Measurements from ENCODE around the gene DGKE.

The DGKE gene

GRCh38 chr17:56910509-56911235 lies 76.7 kb downstream of the DGKE start:
- H3K27ac ChIP-seq (ENCODE audit: extremely low read depth, low read depth, low read length), result no peak overlapping the region
- H3K36me3 ChIP-seq (ENCODE audit: control insufficient read depth in 2 of 2, insufficient read depth in 1 of 2, low read length in 2 of 2), result peaks cover 12 to 51% of the 10 kb centered on the region in 2 experiments; a peak in 2 of 3 replicates
- ChIA-PET CTCF (interaction anchor here (1.0 to 1.3 kb wide), 2 partner anchors 19 to 91 kb away, joined by 5 to 9 read pairs; no protein-coding TSS in a partner anchor), POLR2A (interaction anchor here (1.1 to 1.4 kb wide), 2 partner anchors 9 to 11 kb away, joined by 3 read pairs; no protein-coding TSS in a partner anchor)
- peaks cover 4% of the 10 kb centered on the region for H3K4me1 ChIP-seq (ENCODE audit: control insufficient read depth, insufficient read depth, low read length)
- H3K9me3 ChIP-seq (ENCODE audit: control insufficient read depth, insufficient read depth, low read depth, low read length), result no peaks in the 10 kb centered on the region
- TF ChIP-seq ZNF132 (tag by site-specific recombination; IDR thresholded peaks at IDR 0.05; ENCODE audit: borderline replicate concordance) (no peak), ZNF18 (tag by site-specific recombination; IDR thresholded peaks at IDR 0.05) (no peak), ZNF121 (tag by site-specific recombination; IDR thresholded peaks at IDR 0.05) (peak; percentile 69)
- H3K4me3 ChIP-seq (ENCODE audit: low read depth, low read length), result no peak overlapping the region

GRCh38 chr17:56912105-56912999 lies 78.4 kb downstream of the DGKE start:
- ChIA-PET POLR2A (interaction anchor here (1.4 to 1.9 kb wide), 5 partner anchors 10 to 93 kb away, joined by 3 to 13 read pairs (median 7); partner anchors contain the start of gene SCPEP1), CTCF (interaction anchor here (0.6 kb wide), 1 partner anchor 29 kb away, joined by 3 read pairs; no protein-coding TSS in a partner anchor)
- TF ChIP-seq ZNF18 (tag by site-specific recombination; IDR thresholded peaks at IDR 0.05), result no peak
- TF ChIP-seq INSM2 (tag by site-specific recombination; IDR thresholded peaks at IDR 0.05), result no peak
- no peak for TF ChIP-seq ZNF311 (tag by site-specific recombination; IDR thresholded peaks at IDR 0.05; ENCODE audit: borderline replicate concordance)
- no peak for TF ChIP-seq ZNF184 (tag by site-specific recombination; IDR thresholded peaks at IDR 0.05)
- 0 out of 2 replicates have a peak, but pooled peaks have one; percentile 10 for TF ChIP-seq ZNF394 (tag by site-specific recombination; IDR thresholded peaks at IDR 0.05; ENCODE audit: borderline replicate concordance)
- TF ChIP-seq, protein P1, sequence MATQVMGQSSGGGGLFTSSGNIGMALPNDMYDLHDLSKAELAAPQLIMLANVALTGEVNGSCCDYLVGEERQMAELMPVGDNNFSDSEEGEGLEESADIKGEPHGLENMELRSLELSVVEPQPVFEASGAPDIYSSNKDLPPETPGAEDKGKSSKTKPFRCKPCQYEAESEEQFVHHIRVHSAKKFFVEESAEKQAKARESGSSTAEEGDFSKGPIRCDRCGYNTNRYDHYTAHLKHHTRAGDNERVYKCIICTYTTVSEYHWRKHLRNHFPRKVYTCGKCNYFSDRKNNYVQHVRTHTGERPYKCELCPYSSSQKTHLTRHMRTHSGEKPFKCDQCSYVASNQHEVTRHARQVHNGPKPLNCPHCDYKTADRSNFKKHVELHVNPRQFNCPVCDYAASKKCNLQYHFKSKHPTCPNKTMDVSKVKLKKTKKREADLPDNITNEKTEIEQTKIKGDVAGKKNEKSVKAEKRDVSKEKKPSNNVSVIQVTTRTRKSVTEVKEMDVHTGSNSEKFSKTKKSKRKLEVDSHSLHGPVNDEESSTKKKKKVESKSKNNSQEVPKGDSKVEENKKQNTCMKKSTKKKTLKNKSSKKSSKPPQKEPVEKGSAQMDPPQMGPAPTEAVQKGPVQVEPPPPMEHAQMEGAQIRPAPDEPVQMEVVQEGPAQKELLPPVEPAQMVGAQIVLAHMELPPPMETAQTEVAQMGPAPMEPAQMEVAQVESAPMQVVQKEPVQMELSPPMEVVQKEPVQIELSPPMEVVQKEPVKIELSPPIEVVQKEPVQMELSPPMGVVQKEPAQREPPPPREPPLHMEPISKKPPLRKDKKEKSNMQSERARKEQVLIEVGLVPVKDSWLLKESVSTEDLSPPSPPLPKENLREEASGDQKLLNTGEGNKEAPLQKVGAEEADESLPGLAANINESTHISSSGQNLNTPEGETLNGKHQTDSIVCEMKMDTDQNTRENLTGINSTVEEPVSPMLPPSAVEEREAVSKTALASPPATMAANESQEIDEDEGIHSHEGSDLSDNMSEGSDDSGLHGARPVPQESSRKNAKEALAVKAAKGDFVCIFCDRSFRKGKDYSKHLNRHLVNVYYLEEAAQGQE (tag by site-specific recombination; IDR thresholded peaks at IDR 0.05), result no peak
- peak; percentile 55 for TF ChIP-seq ZNF600 (tag by site-specific recombination; IDR thresholded peaks at IDR 0.05)
- TF ChIP-seq ZNF366 (tag by site-specific recombination; conservative IDR thresholded peaks at IDR 0.05), result no peak
- no peak for TF ChIP-seq ZNF302 (tag by site-specific recombination; IDR thresholded peaks at IDR 0.05; ENCODE audit: low read depth)
- no peak for TF ChIP-seq ZNF133 (tag by site-specific recombination; IDR thresholded peaks at IDR 0.05)
- TF ChIP-seq IKZF3 (tag by site-specific recombination; IDR thresholded peaks at IDR 0.05), result no peak
- TF ChIP-seq YY1 (tag by site-specific recombination; IDR thresholded peaks at IDR 0.05), result no peak
- no peak for TF ChIP-seq GFI1B (tag by site-specific recombination; IDR thresholded peaks at IDR 0.05)
- Histone ChIP-seq H3K4me3 (ENCODE audit: low read depth, low read length) (peak overlapping the region; percentile 92), H3K4me1 (ENCODE audit: control insufficient read depth, insufficient read depth, low read length) (peaks cover 4% of the 10 kb centered on the region), H3K9me3 (ENCODE audit: control insufficient read depth, insufficient read depth, low read depth, low read length) (no peaks in the 10 kb centered on the region), H3K36me3 (ENCODE audit: control insufficient read depth in 2 of 2, insufficient read depth in 1 of 2, low read length in 2 of 2) (peaks cover 0 to 35% of the 10 kb centered on the region in 2 experiments; a peak in 2 of 3 replicates), H3K27ac (ENCODE audit: extremely low read depth, low read depth, low read length) (no peak overlapping the region; the same call in 1 of the 2 replicates)

Measured in HEK293 (cell line).